Tibial nerve (tissue), 4 donors: ENCODE data around the gene SOX18.
A peak's percentile ranks its signal among the peaks of the same experiment; 100 is the strongest.

ENCODE experiments used
- CTCF ChIP-seq, 5 experiments: fragments of 200-600 bp in 3 of 5; fragments of 450-650 bp in 2 of 5; sonication (generic) in 3 of 5; IDR thresholded peaks; one replicate each; pipeline ENCODE4 v1.5.1; 2016 to 2019; ENCODE audit warnings: antibody characterized with exemption in 5 of 5, mild to moderate bottlenecking in 3 of 5, moderate library complexity in 2 of 5
- EP300 ChIP-seq, 2 donors: sonication (generic); formaldehyde crosslinking; IDR thresholded peaks; one replicate each; pipeline ENCODE4 v1.6.1; 2017; ENCODE audit warnings: antibody characterized with exemption in 2 of 2, mild to moderate bottlenecking in 1 of 2

DNA sequence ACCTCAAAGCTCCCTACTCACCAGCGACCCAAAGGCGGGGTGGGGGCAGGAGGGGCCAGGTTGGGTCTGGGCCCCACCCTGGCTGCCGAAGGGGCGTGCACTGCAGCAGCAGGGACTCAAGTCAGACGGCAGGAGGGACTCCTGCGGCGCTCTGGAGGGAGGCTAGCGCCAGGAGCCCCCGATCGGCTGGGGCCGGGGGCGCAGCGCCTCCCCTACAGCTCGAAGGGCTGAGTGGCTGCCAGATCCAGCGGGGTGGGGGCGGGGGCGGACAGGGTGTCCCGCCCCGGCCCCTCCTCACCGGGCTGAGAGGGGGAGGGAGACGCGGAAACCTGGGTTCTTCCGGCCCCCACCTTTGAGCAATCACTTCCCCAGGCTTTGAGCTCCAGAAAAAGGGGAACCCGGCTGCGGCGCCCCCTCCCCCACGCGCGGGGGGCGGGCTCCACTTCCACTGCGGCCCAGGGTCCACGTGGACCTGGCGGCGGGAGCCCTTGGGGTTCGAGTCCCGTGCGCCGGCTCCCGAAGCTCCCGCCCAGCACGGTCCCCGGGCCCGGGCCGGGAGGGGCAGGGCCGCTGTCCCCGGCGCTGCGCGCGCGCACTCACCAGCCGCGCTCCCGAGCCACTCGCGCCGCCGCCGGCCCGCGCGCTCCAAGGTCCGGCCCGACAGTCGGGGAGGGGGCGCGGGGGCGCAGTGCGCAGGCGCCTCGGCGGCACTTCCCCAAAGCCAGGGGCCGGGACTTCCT, 30.0 kb upstream of the SOX18 start, which contains the start of gene RGS19:
- TF ChIP-seq EP300 (IDR thresholded peaks at IDR 0.05): no peak
- TF ChIP-seq CTCF (IDR thresholded peaks at IDR 0.05): peak in 1 of 5 experiments; percentile 8
